Neural crest cell (in vitro differentiated cells): Measurements from ENCODE around the gene LTBP1. TPM values are rescaled to one million over a fixed set of nuclear protein-coding genes. Genes with fewer than 3 reads are reported as not detected.

Experiments
- DNase-seq: peaks from one replicate; pipeline ENCODE4 v3.0.0; 2021; ENCODE audit warnings: low read depth, mixed read lengths, low spot score
- H3K27ac Mint-ChIP-seq: one replicate; pipeline ENCODE4 v1.8.0; 2021; ENCODE audit warnings: mild to moderate bottlenecking, mixed read lengths; ENCODE audit not compliant: unreplicated experiment
- H3K27me3 Mint-ChIP-seq: 2 replicates; pipeline ENCODE4 v1.8.0; 2021; ENCODE audit warnings: low read depth, mild to moderate bottlenecking, mixed read lengths
- H3K36me3 Mint-ChIP-seq: 2 replicates; pipeline ENCODE4 v1.8.0; 2021; ENCODE audit warnings: low read depth, mild to moderate bottlenecking, mixed read lengths
- H3K4me1 Mint-ChIP-seq: 2 replicates; pipeline ENCODE4 v1.8.0; 2021; ENCODE audit warnings: mixed read lengths
- H3K4me3 Mint-ChIP-seq: one replicate; pipeline ENCODE4 v1.8.0; 2021; ENCODE audit warnings: mild to moderate bottlenecking, mixed read lengths
- H3K9me3 Mint-ChIP-seq: 2 replicates; pipeline ENCODE4 v1.8.0; 2021; ENCODE audit warnings: mixed read lengths
- total RNA-seq: library from RNA; stranded (reverse); gene quantifications from 2 replicates; pipeline ENCODE4 v1.2.1, GENCODE V29; 2021
- TF ChIP-seq, protein P1 (sequence below): fragments of 200-600 bp; sonication (generic); conservative IDR thresholded peaks from 2 replicates; pipeline ENCODE4 v1.5.0; 2021; ENCODE audit warnings: antibody characterized with exemption, mild to moderate bottlenecking

The LTBP1 gene
- total RNA-seq, 1 donor from 2014 or later: 30.2 TPM

DNA sequence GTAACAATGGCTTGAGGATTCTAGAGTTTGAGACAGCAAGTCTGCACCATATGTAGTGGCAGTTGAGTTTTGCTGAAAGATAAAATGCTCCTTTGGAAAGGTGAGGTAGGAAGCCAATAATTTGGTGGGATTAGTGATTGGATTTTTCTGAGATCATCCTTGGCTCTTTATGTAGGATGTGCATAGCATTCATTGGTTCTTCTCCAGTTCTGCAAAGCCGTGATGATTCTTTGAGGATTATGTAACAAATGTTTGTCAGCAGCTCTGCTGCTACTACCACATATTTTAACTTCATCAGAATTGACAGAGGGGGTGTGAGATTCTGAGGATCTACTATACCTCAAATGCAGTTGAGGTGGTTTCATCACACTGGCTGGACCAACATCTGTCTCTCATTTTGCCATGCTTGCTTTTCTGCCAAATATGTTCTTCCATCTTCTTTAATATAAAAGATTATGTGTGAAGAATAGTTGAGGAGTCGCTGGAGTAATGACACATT is 340.8 kb downstream of the LTBP1 start:
- Mint-ChIP-seq H3K27ac (no peak overlapping the region), H3K36me3 (peaks cover 10% of the 10 kb centered on the region), H3K9me3 (no peaks in the 10 kb centered on the region), H3K4me1 (no peaks in the 10 kb centered on the region), H3K27me3 (no peaks in the 10 kb centered on the region), H3K4me3 (no peak overlapping the region)
- TF ChIP-seq, protein P1, sequence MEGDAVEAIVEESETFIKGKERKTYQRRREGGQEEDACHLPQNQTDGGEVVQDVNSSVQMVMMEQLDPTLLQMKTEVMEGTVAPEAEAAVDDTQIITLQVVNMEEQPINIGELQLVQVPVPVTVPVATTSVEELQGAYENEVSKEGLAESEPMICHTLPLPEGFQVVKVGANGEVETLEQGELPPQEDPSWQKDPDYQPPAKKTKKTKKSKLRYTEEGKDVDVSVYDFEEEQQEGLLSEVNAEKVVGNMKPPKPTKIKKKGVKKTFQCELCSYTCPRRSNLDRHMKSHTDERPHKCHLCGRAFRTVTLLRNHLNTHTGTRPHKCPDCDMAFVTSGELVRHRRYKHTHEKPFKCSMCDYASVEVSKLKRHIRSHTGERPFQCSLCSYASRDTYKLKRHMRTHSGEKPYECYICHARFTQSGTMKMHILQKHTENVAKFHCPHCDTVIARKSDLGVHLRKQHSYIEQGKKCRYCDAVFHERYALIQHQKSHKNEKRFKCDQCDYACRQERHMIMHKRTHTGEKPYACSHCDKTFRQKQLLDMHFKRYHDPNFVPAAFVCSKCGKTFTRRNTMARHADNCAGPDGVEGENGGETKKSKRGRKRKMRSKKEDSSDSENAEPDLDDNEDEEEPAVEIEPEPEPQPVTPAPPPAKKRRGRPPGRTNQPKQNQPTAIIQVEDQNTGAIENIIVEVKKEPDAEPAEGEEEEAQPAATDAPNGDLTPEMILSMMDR: no peak
- no peak for DNase-seq

DNA sequence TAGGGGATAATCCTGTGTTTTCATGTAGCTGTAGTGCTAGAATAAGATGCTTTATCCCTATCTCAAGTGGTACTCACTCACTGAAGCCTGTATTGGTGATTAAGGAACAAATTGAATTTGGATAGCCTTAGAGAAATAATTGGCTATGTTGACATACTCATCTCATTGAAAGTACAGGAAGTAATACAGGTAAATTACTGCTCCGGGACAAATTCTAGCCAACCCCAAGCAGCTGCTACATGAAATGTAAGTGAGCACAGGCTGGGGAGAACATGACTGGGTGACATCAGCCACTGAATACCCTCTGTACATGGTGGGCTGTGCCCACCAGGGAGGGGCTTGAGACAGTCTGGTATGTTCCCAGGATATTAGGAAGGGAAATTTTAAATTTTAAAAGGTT is 341.3 kb downstream of the LTBP1 start:
- no peak overlapping the region for H3K27ac Mint-ChIP-seq
- H3K9me3 Mint-ChIP-seq: no peaks in the 10 kb centered on the region
- H3K36me3 Mint-ChIP-seq: peaks cover 10% of the 10 kb centered on the region
- DNase-seq: no peak
- no peak overlapping the region for H3K4me3 Mint-ChIP-seq
- H3K4me1 Mint-ChIP-seq: no peaks in the 10 kb centered on the region
- H3K27me3 Mint-ChIP-seq: no peaks in the 10 kb centered on the region
- TF ChIP-seq, protein P1: no peak

DNA sequence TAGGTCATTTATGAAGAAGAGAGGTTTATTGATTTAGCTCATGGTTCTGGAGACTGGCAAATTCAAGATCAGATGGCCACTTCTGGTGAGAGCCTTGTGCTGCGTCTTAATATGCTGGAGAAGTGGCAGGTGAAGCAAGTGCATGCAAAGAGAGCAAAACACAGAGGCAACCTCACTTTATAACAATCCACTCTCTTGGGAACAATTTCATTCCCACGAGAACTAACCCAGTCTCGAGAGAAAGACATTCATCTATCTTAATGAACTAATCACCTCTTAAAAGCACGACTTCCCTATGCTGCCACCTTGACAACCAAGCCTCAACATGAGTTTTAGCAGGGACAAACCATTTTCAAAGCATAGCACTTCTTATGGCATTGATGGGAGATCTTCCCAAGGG is 343.2 kb downstream of the LTBP1 start:
- H3K36me3 Mint-ChIP-seq: peaks cover 6% of the 10 kb centered on the region
- DNase-seq: no peak
- no peaks in the 10 kb centered on the region for H3K27me3 Mint-ChIP-seq
- TF ChIP-seq, protein P1: no peak
- H3K27ac Mint-ChIP-seq: no peak overlapping the region
- no peak overlapping the region for H3K4me3 Mint-ChIP-seq
- no peaks in the 10 kb centered on the region for H3K4me1 Mint-ChIP-seq
- H3K9me3 Mint-ChIP-seq: no peaks in the 10 kb centered on the region

DNA sequence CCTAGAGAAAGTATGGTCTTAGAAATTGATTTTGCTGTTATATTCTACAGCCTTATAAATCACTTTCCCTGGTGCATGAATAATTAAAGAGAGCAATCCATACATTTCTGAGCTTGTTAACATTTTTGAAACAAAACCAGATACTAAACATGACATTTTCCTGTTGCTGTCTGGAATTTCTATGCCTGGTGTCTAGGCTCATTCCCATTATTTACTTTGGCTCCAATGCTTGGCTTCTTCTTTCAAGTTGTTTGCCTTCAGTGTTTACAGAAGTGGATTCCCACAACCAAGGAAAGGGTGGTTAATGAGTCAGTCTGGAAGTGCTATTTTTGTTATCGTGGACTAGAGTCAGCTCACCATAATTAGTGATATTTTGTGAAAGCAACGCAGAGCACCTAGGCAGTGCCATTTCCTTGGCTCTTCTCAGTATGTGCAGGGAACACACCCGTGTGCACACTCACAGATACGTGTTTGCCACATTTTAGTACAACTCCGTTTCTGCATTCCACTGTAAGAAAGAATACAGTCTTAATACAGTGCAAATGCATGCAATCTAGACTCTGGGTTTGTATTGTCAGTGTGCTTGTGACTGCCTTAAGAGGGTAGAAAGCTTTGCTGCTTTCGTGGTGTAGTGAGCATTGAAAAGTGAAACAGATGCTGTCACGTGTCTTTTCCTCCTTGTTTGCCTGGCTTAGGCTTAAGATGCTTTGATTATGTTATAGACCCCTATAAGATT is 344.7 kb downstream of the LTBP1 start:
- TF ChIP-seq, protein P1: no peak
- Mint-ChIP-seq H3K36me3 (peaks cover 6% of the 10 kb centered on the region), H3K27me3 (no peaks in the 10 kb centered on the region), H3K4me3 (no peak overlapping the region), H3K9me3 (no peaks in the 10 kb centered on the region), H3K4me1 (no peaks in the 10 kb centered on the region), H3K27ac (no peak overlapping the region)
- DNase-seq: no peak

DNA sequence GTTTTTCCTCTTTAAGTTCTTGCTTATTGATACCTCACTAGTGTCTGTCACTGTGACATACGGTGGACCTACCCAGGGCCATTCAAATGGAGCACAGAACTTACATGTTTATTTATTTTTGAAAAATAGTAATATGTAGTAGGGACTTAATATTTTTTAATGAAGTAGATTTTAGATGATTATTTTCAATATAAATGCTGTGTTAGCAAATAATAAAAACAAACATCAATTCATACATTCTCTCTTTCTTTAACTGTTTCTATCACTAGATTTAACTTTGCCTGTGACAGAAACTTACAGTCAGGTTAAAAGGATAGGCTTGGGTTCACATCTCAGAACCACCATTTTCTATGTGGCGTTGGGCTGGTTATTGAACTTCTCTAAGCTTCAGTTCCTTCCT is 345.3 kb downstream of the LTBP1 start:
- H3K27ac Mint-ChIP-seq: no peak overlapping the region
- no peaks in the 10 kb centered on the region for H3K9me3 Mint-ChIP-seq
- DNase-seq: no peak
- H3K36me3 Mint-ChIP-seq: peaks cover 6% of the 10 kb centered on the region
- H3K4me1 Mint-ChIP-seq: no peaks in the 10 kb centered on the region
- H3K4me3 Mint-ChIP-seq: no peak overlapping the region
- no peaks in the 10 kb centered on the region for H3K27me3 Mint-ChIP-seq
- TF ChIP-seq, protein P1: no peak
